ENCODE data around the gene RGPD4.
A peak's percentile ranks its signal among the peaks of the same experiment; 100 is the strongest.
"Not testable (repeated sequence)": the region's sequence is repeated elsewhere in the genome, so short reads cannot be mapped to it uniquely, and the experiment has no call there.

Gene RGPD4

GRCh38 chr2:107916696-107917370 lies 90.1 kb downstream of the RGPD4 start:
- not testable (repeated sequence) for H3K27ac ChIP-seq; H3K4me3 ChIP-seq (ENCODE audit: low read depth, low read length); DNase-seq; H3K36me3 ChIP-seq; H3K27me3 ChIP-seq (ENCODE audit: insufficient read depth, low read depth, severe bottlenecking); H3K9me3 ChIP-seq (ENCODE audit: severe bottlenecking)

- Histone ChIP-seq H3K27me3 (ENCODE audit: insufficient read depth, low read depth, severe bottlenecking) (peaks cover 52% of the 10 kb centered on the region), H3K4me3 (ENCODE audit: low read depth, low read length) (no peak overlapping the region), H3K27ac (no peak overlapping the region), H3K9me3 (ENCODE audit: severe bottlenecking) (no peaks in the 10 kb centered on the region), H3K36me3 (no peaks in the 10 kb centered on the region)
- no peak for TF ChIP-seq CTCF (IDR thresholded peaks at IDR 0.05; ENCODE audit: low read depth, low read length)
- no peak for DNase-seq
Observed at GRCh38 chr2:107927034-107927534, 100.4 kb downstream of the RGPD4 start.

GRCh38 chr2:107931412-107931811 lies 104.7 kb downstream of the RGPD4 start:
- peaks cover 74% of the 10 kb centered on the region for H3K27me3 ChIP-seq (ENCODE audit: insufficient read depth, low read depth, severe bottlenecking)

GRCh38 chr2:107932488-107932887 lies 105.8 kb downstream of the RGPD4 start:
- TF ChIP-seq CTCF (IDR thresholded peaks at IDR 0.05; ENCODE audit: low read depth, low read length): no peak
- no peak overlapping the region for H3K4me3 ChIP-seq (ENCODE audit: low read depth, low read length)
- DNase-seq: no peak
- H3K36me3 ChIP-seq: no peaks in the 10 kb centered on the region
- no peak overlapping the region for H3K27ac ChIP-seq
- no peaks in the 10 kb centered on the region for H3K9me3 ChIP-seq (ENCODE audit: severe bottlenecking)
- H3K27me3 ChIP-seq (ENCODE audit: insufficient read depth, low read depth, severe bottlenecking): peaks cover 76% of the 10 kb centered on the region

More at GRCh38 chr2:107931412-107931811, 104.7 kb downstream of the RGPD4 start:
- H3K27ac ChIP-seq: no peak overlapping the region
- TF ChIP-seq CTCF (IDR thresholded peaks at IDR 0.05; ENCODE audit: low read depth, low read length): no peak
- no peaks in the 10 kb centered on the region for H3K36me3 ChIP-seq
- H3K9me3 ChIP-seq (ENCODE audit: severe bottlenecking): no peaks in the 10 kb centered on the region
- no peak overlapping the region for H3K4me3 ChIP-seq (ENCODE audit: low read depth, low read length)
- no peak for DNase-seq

- no peaks in the 10 kb centered on the region for H3K9me3 ChIP-seq (ENCODE audit: severe bottlenecking)
- H3K27ac ChIP-seq: no peak overlapping the region
- H3K36me3 ChIP-seq: no peaks in the 10 kb centered on the region
- TF ChIP-seq CTCF (IDR thresholded peaks at IDR 0.05; ENCODE audit: low read depth, low read length): no peak
- no peak for DNase-seq
- H3K27me3 ChIP-seq (ENCODE audit: insufficient read depth, low read depth, severe bottlenecking): peaks cover 78% of the 10 kb centered on the region
- no peak overlapping the region for H3K4me3 ChIP-seq (ENCODE audit: low read depth, low read length)
Observed at GRCh38 chr2:107932979-107933378, 106.3 kb downstream of the RGPD4 start.

- Histone ChIP-seq H3K27ac (no peak overlapping the region), H3K27me3 (ENCODE audit: insufficient read depth, low read depth, severe bottlenecking) (peaks cover 62% of the 10 kb centered on the region), H3K4me3 (ENCODE audit: low read depth, low read length) (no peak overlapping the region), H3K9me3 (ENCODE audit: severe bottlenecking) (no peaks in the 10 kb centered on the region), H3K36me3 (no peaks in the 10 kb centered on the region)
- DNase-seq: no peak
- 0 out of 2 replicates have a peak, but pooled peaks have one; percentile 24 for TF ChIP-seq CTCF (IDR thresholded peaks at IDR 0.05; ENCODE audit: low read depth, low read length)
Observed at GRCh38 chr2:107936433-107937359, 110.0 kb downstream of the RGPD4 start.

Data from WERI-Rb-1 (cell line).